ENCODE data around the gene IYD.

The IYD gene

GRCh38 chr6:150394899-150395295, 26.1 kb downstream of the IYD start:
- no peak for DNase-seq (ENCODE audit: low read depth in 2 of 2)

- peak; percentile 5 to 28 for DNase-seq (ENCODE audit: low read depth in 2 of 2)
Measured at GRCh38 chr6:150395388-150396009, 26.7 kb downstream of the IYD start.

- no peak for DNase-seq (ENCODE audit: low read depth in 2 of 2)
Measured at GRCh38 chr6:150403458-150404246, 34.8 kb downstream of the IYD start.

- DNase-seq (ENCODE audit: low read depth in 2 of 2): no peak
Measured at GRCh38 chr6:150406948-150407347, 38.1 kb downstream of the IYD start.

GRCh38 chr6:150408842-150409241, 40.0 kb downstream of the IYD start:
- no peak for DNase-seq (ENCODE audit: low read depth in 2 of 2)

GRCh38 chr6:150409576-150410066, 40.8 kb downstream of the IYD start:
- no peak for DNase-seq (ENCODE audit: low read depth in 2 of 2)

- DNase-seq (ENCODE audit: low read depth in 2 of 2): no peak
Measured at GRCh38 chr6:150410399-150410798, 41.6 kb downstream of the IYD start.

- DNase-seq (ENCODE audit: low read depth in 2 of 2): no peak
Measured at GRCh38 chr6:150410906-150411305, 42.1 kb downstream of the IYD start.

GRCh38 chr6:150412221-150412620, 43.4 kb downstream of the IYD start:
- no peak for DNase-seq (ENCODE audit: low read depth in 2 of 2)

GRCh38 chr6:150413198-150413597, 44.4 kb downstream of the IYD start:
- no peak for DNase-seq (ENCODE audit: low read depth in 2 of 2)

- no peak for DNase-seq (ENCODE audit: low read depth in 2 of 2)
Measured at GRCh38 chr6:150413781-150414281, 45.0 kb downstream of the IYD start.

- DNase-seq (ENCODE audit: low read depth in 2 of 2): no peak
Measured at GRCh38 chr6:150416128-150416527, 47.3 kb downstream of the IYD start.

- DNase-seq (ENCODE audit: low read depth in 2 of 2): no peak
Measured at GRCh38 chr6:150417250-150417649, 48.4 kb downstream of the IYD start.

GRCh38 chr6:150417899-150418826, 49.4 kb downstream of the IYD start:
- DNase-seq (ENCODE audit: low read depth in 2 of 2): peak in 1 of 2 donors; percentile 12

GRCh38 chr6:150418827-150419594, 50.2 kb downstream of the IYD start:
- peak; percentile 21 to 34 for DNase-seq (ENCODE audit: low read depth in 2 of 2)

- DNase-seq (ENCODE audit: low read depth in 2 of 2): no peak
Measured at GRCh38 chr6:150420428-150420827, 51.6 kb downstream of the IYD start.

GRCh38 chr6:150420926-150421325, 52.1 kb downstream of the IYD start:
- no peak for DNase-seq (ENCODE audit: low read depth in 2 of 2)

GRCh38 chr6:150425508-150425907, 56.7 kb downstream of the IYD start:
- DNase-seq (ENCODE audit: low read depth in 2 of 2): no peak

- DNase-seq (ENCODE audit: low read depth in 2 of 2): no peak
Measured at GRCh38 chr6:150426198-150426597, 57.4 kb downstream of the IYD start.

GRCh38 chr6:150427037-150427602, 58.3 kb downstream of the IYD start:
- no peak for DNase-seq (ENCODE audit: low read depth in 2 of 2)

GRCh38 chr6:150427843-150428242, 59.0 kb downstream of the IYD start:
- DNase-seq (ENCODE audit: low read depth in 2 of 2): no peak
